Hepatocyte (in vitro differentiated cells): ENCODE data around the gene AMBRA1.

Source experiments
- CTCF ChIP-seq: fragments of 200-600 bp; sonication (generic); IDR thresholded peaks from 2 replicates; pipeline ENCODE4 v1.5.1; 2016; ENCODE audit warnings: antibody characterized with exemption, mild to moderate bottlenecking; ENCODE audit not compliant: poor library complexity
- EZH2 ChIP-seq: fragments of 200-600 bp; sonication (generic); IDR thresholded peaks from 2 replicates; pipeline ENCODE4 v1.6.1; 2016; ENCODE audit warnings: antibody characterized with exemption, mild to moderate bottlenecking, borderline replicate concordance
- EZH2phosphoT487 ChIP-seq: fragments of 200-600 bp; sonication (generic); IDR thresholded peaks from one replicate; pipeline ENCODE4 v1.6.1; 2018; ENCODE audit warnings: antibody characterized with exemption, mild to moderate bottlenecking, low read depth, moderate library complexity; ENCODE audit not compliant: unreplicated experiment, severe bottlenecking

GRCh38 chr11:46635557-46636139, 41.8 kb upstream of the AMBRA1 start:
- no peak for TF ChIP-seq CTCF
- no peak for TF ChIP-seq EZH2
- no peak for TF ChIP-seq EZH2phosphoT487
